Neuronal stem cell (in vitro differentiated cells): ENCODE measurements around the gene COL8A2.
A peak's percentile ranks its signal among the peaks of the same experiment; 100 is the strongest.

Source experiments
- DNase-seq: peaks from one replicate; pipeline ENCODE4 v3.0.0-alpha.2; 2013; ENCODE audit warnings: low spot score
- H2AFZ ChIP-seq: one replicate; pipeline ENCODE4 v1.6.1; 2013; ENCODE audit warnings: mild to moderate bottlenecking, low read length, inconsistent platforms
- H2AK5ac ChIP-seq: 2 replicates; pipeline ENCODE4 v1.6.1; 2013; ENCODE audit warnings: low read depth, mild to moderate bottlenecking, inconsistent platforms, low read length, moderate library complexity, mixed read lengths
- H2BK120ac ChIP-seq: 2 replicates; pipeline ENCODE4 v1.6.1; 2013; ENCODE audit warnings: low read depth, mild to moderate bottlenecking, inconsistent platforms, low read length, moderate library complexity, mixed read lengths
- H2BK12ac ChIP-seq: one replicate; pipeline ENCODE4 v1.6.1; 2013; ENCODE audit warnings: low read length, inconsistent platforms
- H2BK15ac ChIP-seq: 2 replicates; pipeline ENCODE4 v1.6.1; 2013; ENCODE audit warnings: mild to moderate bottlenecking, low read length, inconsistent platforms, mixed read lengths
- H2BK5ac ChIP-seq: one replicate; pipeline ENCODE4 v1.6.1; 2013; ENCODE audit warnings: inconsistent platforms, mild to moderate bottlenecking, low read length, moderate library complexity
- H3K14ac ChIP-seq: one replicate; pipeline ENCODE4 v1.6.1; 2013; ENCODE audit warnings: low read length, inconsistent platforms
- H3K18ac ChIP-seq: 2 replicates; pipeline ENCODE4 v1.6.1; 2013; ENCODE audit warnings: low read length, inconsistent platforms
- H3K23ac ChIP-seq: 2 replicates; pipeline ENCODE4 v1.6.1; 2013; ENCODE audit warnings: low read depth, mild to moderate bottlenecking, mixed read lengths, low read length, inconsistent platforms; ENCODE audit not compliant: poor library complexity
- H3K27ac ChIP-seq: replicated peaks from 3 replicates; pipeline ENCODE4 v1.5.1; 2013; ENCODE audit warnings: low read length, inconsistent platforms
- H3K27me3 ChIP-seq, 3 experiments: 2 replicates each; pipeline ENCODE4 v1.6.1; 2013; ENCODE audit warnings: low read length in 3 of 3, mild to moderate bottlenecking in 2 of 3, inconsistent platforms in 1 of 3, low read depth in 1 of 3, mixed read lengths in 1 of 3, moderate library complexity in 1 of 3; ENCODE audit not compliant: control insufficient read depth in 3 of 3, insufficient read depth in 3 of 3
- H3K36me3 ChIP-seq, 2 donors: replicated peaks in 1 of 2; 2 replicates each; pipeline ENCODE4 v1.6.1; 2013; ENCODE audit warnings: low read length in 2 of 2; ENCODE audit not compliant: control insufficient read depth in 2 of 2, insufficient read depth in 2 of 2
- H3K4ac ChIP-seq: 2 replicates; pipeline ENCODE4 v1.6.1; 2013; ENCODE audit warnings: inconsistent platforms, mild to moderate bottlenecking, low read length, moderate library complexity
- H3K4me1 ChIP-seq, 2 donors: 1 replicate in 1 of 2; 2 replicates in 1 of 2; pipeline ENCODE4 v1.6.1; 2013; ENCODE audit warnings: low read length in 2 of 2, low read depth in 1 of 2; ENCODE audit not compliant: control insufficient read depth in 2 of 2, insufficient read depth in 1 of 2
- H3K4me2 ChIP-seq: one replicate; pipeline ENCODE4 v1.6.1; 2013; ENCODE audit warnings: mild to moderate bottlenecking, low read length, inconsistent platforms; ENCODE audit not compliant: insufficient read depth, poor library complexity, severe bottlenecking
- H3K4me3 ChIP-seq, 2 donors: 2 replicates each; pipeline ENCODE4 v1.5.1; 2013; ENCODE audit warnings: low read length in 2 of 2, mild to moderate bottlenecking in 2 of 2, inconsistent platforms in 1 of 2, moderate library complexity in 1 of 2
- H3K79me1 ChIP-seq: one replicate; pipeline ENCODE4 v1.6.1; 2013; ENCODE audit warnings: low read depth, mild to moderate bottlenecking, inconsistent platforms, low read length, moderate library complexity
- H3K9ac ChIP-seq: one replicate; pipeline ENCODE4 v1.6.1; 2013; ENCODE audit warnings: mild to moderate bottlenecking, low read depth, low read length, inconsistent platforms; ENCODE audit not compliant: poor library complexity
- H3K9me3 ChIP-seq, 2 donors: replicated peaks in 1 of 2; 2 replicates each; pipeline versions ENCODE3 to v1.6.1; 2013; ENCODE audit warnings: low read length in 2 of 2, mild to moderate bottlenecking in 2 of 2, inconsistent platforms in 1 of 2, low read depth in 1 of 2, mixed read lengths in 1 of 2, moderate library complexity in 1 of 2; ENCODE audit not compliant: control insufficient read depth in 2 of 2, insufficient read depth in 1 of 2
- H4K8ac ChIP-seq: one replicate; pipeline ENCODE4 v1.6.1; 2013; ENCODE audit warnings: low read depth, mild to moderate bottlenecking, inconsistent platforms, low read length, moderate library complexity
- H4K91ac ChIP-seq: one replicate; pipeline ENCODE4 v1.6.1; 2013; ENCODE audit warnings: low read length, low read depth, mild to moderate bottlenecking, inconsistent platforms; ENCODE audit not compliant: poor library complexity
- WGBS, 2 donors: extraction: QIAGEN DNeasy Blood & Tissue Kit; methylation state at CpG; one replicate each; pipeline ENCODE4 v1.1.7; 2013; ENCODE audit warnings: missing lambda C conversion rate in 2 of 2, mixed read lengths in 1 of 2; ENCODE audit not compliant: insufficient read length in 2 of 2, insufficient replicate concordance in 1 of 2; ENCODE audit errors: extremely low coverage in 2 of 2; 5-methylcytosine and 5-hydroxymethylcytosine counted together

Gene COL8A2

DNA sequence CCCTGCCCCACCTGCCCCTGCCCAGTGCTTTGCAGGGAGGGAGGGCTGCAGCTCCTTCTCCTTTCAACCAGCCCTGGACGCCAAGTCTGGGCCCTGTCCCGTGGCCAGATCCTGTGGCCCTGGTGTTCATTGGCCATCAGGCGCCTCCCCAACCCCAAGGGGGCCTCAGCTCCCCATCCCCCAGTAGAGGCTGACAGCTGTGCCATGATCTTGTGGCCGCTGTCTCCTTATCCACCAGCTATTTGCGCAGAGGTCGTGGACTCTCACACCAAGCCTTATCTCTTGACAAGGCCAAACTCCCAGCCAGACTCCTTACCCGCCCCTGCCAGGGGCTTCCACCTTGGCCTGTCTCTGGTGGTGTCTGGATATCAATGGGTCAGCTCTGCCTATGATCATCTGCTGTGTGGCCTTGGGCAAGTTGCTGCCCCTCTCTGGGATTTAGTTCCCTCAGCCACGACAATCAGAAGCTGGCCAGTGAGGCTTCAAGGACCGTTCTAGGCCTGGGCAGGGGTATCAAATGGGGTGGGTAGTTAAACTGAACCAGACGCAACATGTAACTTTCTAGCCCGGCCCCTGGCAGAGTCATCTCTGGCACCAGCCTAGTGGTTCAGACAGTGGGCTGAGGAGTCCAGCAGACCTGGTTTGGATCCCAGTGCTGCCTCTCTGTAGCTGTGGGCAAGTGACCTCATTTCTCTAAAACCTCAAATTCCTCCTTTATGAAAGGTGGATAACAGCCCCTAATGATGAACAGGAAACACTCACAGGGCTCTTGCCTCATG is 3.3 kb upstream of the COL8A2 start:
- Histone ChIP-seq H4K8ac (no peak overlapping the region), H2AFZ (no peak overlapping the region), H2BK120ac (no peak overlapping the region), H4K91ac (no peak overlapping the region), H3K79me1 (no peaks in the 10 kb centered on the region), H3K14ac (no peak overlapping the region), H3K4me2 (no peak overlapping the region), H2BK15ac (no peak overlapping the region), H3K4ac (no peak overlapping the region), H3K18ac (no peak overlapping the region), H3K27ac (no peak overlapping the region), H3K27me3 (peaks cover 19 to 38% (median 37%) of the 10 kb centered on the region in 3 experiments), H3K9ac (no peak overlapping the region), H2BK5ac (no peak overlapping the region), H3K23ac (no peak overlapping the region), H3K36me3 (no peaks in the 10 kb centered on the region), H3K9me3 (peaks cover 0 to 3% of the 10 kb centered on the region in 2 donors), H3K4me3 (no peak overlapping the region), H2BK12ac (no peak overlapping the region), H3K4me1 (peaks cover 6 to 8% of the 10 kb centered on the region in 2 donors), H2AK5ac (no peak overlapping the region)
- WGBS, 2 donors: no CpG with 5 or more reads among the region's 11 CpGs
- DNase-seq: no peak

DNA sequence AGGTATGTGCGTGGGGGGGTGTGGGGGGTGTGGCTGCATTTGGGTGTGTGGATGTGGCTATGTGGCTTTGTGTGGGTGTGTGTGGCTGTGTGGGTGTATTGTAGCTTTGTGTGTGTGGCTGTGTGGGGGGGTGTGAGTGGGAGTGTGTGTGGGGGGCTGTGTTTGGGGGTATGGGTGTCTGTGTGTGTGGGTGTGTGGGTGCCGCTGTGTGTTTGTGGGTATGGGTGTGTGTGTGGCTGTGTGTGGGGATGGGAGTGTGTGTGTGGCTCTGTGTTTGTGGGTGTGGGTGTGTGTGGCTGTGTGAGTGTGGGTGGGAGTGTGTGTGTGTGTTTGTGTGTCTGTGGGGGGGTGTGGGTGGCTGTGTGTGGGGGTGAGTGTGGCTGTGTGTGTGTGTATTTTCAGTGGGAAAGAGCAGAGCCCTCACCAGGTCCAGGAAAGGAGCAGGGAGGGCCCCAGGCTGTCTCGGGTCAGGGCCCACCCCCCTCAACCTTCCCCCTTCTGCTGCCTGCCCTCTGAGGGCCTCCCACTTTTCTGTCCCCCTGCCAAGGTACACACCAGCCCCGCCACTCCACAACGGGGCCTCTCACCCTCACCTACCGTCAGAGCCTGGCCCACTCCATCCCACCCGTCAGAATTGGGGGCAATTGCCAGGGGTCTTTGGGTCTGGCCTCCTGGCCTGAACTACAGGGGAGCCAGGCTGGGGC is 1.9 kb upstream of the COL8A2 start:
- Histone ChIP-seq H3K14ac (peak overlapping the region; percentile 87), H3K27me3 (peaks cover 19 to 52% (median 46%) of the 10 kb centered on the region in 3 experiments), H3K9ac (peak overlapping the region; percentile 76), H3K27ac (no peak overlapping the region), H4K8ac (no peak overlapping the region), H3K4me3 (peak overlapping the region in 1 of 2 donors; percentile 41), H2AFZ (no peak overlapping the region), H3K36me3 (no peaks in the 10 kb centered on the region), H3K23ac (peak overlapping the region; percentile 99), H3K79me1 (no peaks in the 10 kb centered on the region), H2BK120ac (no peak overlapping the region), H3K18ac (no peak overlapping the region), H4K91ac (no peak overlapping the region), H3K4me1 (peaks cover 6 to 8% of the 10 kb centered on the region in 2 donors), H2BK12ac (peak overlapping the region; percentile 22), H3K4ac (no peak overlapping the region), H2BK15ac (no peak overlapping the region), H3K4me2 (no peak overlapping the region), H3K9me3 (peaks cover 0 to 3% of the 10 kb centered on the region in 2 donors), H2BK5ac (no peak overlapping the region), H2AK5ac (peak overlapping the region; percentile 79)
- no peak for DNase-seq
- WGBS, 2 donors: 100% methylated on average over 1 of the region's 7 CpGs; no CpG with 5 or more reads in 1 of the 2 donors

DNA sequence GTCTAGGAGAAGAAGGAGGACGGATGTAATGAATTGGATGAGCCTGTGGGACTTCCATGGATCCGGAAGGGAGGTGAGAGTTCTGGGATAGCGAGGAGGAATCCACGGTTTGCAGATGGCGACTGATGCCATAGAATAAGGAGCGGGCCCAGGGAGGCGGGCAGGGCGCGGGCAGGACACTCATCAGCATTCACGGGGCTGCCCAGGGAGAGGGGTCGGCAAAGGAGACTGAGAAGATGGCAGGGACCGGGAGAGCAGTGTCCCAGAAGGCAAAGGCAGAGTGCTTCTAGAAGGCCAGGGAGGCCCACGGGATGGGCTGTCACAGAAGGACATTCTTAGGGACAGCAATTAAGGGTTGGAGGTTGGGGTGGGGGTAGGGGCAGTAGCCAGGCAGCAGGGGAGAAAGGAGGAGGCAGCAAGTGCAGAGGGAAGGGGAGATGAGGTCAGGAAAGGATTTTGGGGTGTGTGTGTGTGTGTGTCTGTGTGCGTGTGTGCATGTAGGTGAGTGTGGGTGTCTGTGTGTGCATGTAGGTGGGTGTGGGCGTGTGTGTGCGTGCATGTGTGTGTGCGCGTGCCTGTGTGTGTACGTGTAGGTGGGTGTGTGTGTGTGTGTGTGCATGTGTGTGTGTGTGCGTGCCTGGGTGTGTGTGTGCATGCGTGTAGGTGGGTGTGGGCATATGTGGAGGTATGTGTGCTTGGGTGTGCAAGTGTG is 1.1 kb upstream of the COL8A2 start:
- Histone ChIP-seq H2BK15ac (peak overlapping the region; percentile 54), H2AK5ac (no peak overlapping the region), H3K4me1 (peaks cover 6 to 8% of the 10 kb centered on the region in 2 donors), H3K4me2 (no peak overlapping the region), H2BK5ac (peak overlapping the region; percentile 29), H2BK12ac (peak overlapping the region; percentile 63), H3K4me3 (peak overlapping the region in 1 of 2 donors; percentile 73), H3K36me3 (no peaks in the 10 kb centered on the region), H2BK120ac (peak overlapping the region; percentile 43), H3K27ac (no peak overlapping the region), H3K14ac (peak overlapping the region; percentile 99), H3K79me1 (no peaks in the 10 kb centered on the region), H3K23ac (peak overlapping the region; percentile 99), H3K18ac (peak overlapping the region; percentile 36), H2AFZ (no peak overlapping the region), H3K9ac (peak overlapping the region; percentile 76), H4K8ac (peak overlapping the region; percentile 59), H3K27me3 (peaks cover 19 to 57% (median 46%) of the 10 kb centered on the region in 3 experiments), H3K9me3 (peaks cover 0 to 3% of the 10 kb centered on the region in 2 donors), H4K91ac (no peak overlapping the region), H3K4ac (peak overlapping the region; percentile 71)
- DNase-seq: no peak
- no CpG with 5 or more reads among the region's 21 CpGs for WGBS, 2 donors
